Osteoblast (primary cell): ENCODE results near the gene CMC4. TPM values are rescaled to one million over a fixed set of nuclear protein-coding genes. Genes with fewer than 3 reads are reported as not detected.

ENCODE experiments used
- DNase-seq: peaks from one replicate; pipeline ENCODE4 v3.0.0; 2011; ENCODE audit warnings: low spot score, mixed read lengths; ENCODE audit not compliant: insufficient read length; ENCODE audit errors: missing footprints
- H2AFZ ChIP-seq: 2 replicates; pipeline ENCODE4 v1.6.0; 2011; ENCODE audit warnings: mild to moderate bottlenecking, low read length
- H3K27ac ChIP-seq: 2 replicates; pipeline ENCODE4 v1.5.1; 2011; ENCODE audit warnings: mild to moderate bottlenecking, low read depth, low read length, moderate library complexity
- H3K27me3 ChIP-seq: 2 replicates; pipeline ENCODE4 v1.6.0; 2012; ENCODE audit warnings: mild to moderate bottlenecking, control low read depth, inconsistent platforms, low read length, moderate library complexity; ENCODE audit not compliant: insufficient read depth
- H3K36me3 ChIP-seq: 2 replicates; pipeline ENCODE4 v1.5.1; 2011; ENCODE audit warnings: mild to moderate bottlenecking, low read length, control low read depth, moderate library complexity; ENCODE audit not compliant: insufficient read depth
- H3K4me1 ChIP-seq: 2 replicates; pipeline ENCODE4 v1.5.1; 2011; ENCODE audit warnings: mild to moderate bottlenecking, low read length, control low read depth, moderate library complexity; ENCODE audit not compliant: insufficient read depth
- H3K4me2 ChIP-seq: 2 replicates; pipeline ENCODE4 v1.6.0; 2011; ENCODE audit warnings: mild to moderate bottlenecking, low read length; ENCODE audit not compliant: insufficient read depth
- H3K4me3 ChIP-seq: fragments of 200-600 bp; sonication (generic); 3 replicates; pipeline ENCODE4 v1.5.1; 2012; ENCODE audit warnings: mild to moderate bottlenecking, low read length, inconsistent platforms; ENCODE audit not compliant: insufficient read depth
- H3K79me2 ChIP-seq: 2 replicates; pipeline ENCODE4 v1.6.0; 2012; ENCODE audit warnings: mild to moderate bottlenecking, low read length, control low read depth, inconsistent platforms; ENCODE audit not compliant: insufficient read depth
- H3K9me3 ChIP-seq: 2 replicates; pipeline ENCODE4 v1.5.1; 2011; ENCODE audit warnings: low read depth, low read length, control low read depth
- H4K20me1 ChIP-seq: 2 replicates; pipeline ENCODE4 v1.6.0; 2012; ENCODE audit warnings: mild to moderate bottlenecking, low read length, control low read depth; ENCODE audit not compliant: insufficient read depth
- CTCF ChIP-seq: IDR thresholded peaks from 2 replicates; pipeline ENCODE4 v1.5.1; 2011; ENCODE audit warnings: mild to moderate bottlenecking, low read depth, low read length, moderate library complexity; ENCODE audit errors: extremely low read depth
- total RNA-seq: library from RNA; depleted of rRNA; stranded (reverse); fragments of >200 nt; gene quantifications from 2 replicates; pipeline ENCODE4 v1.2.3, GENCODE V29; 2012

Gene CMC4
- total RNA-seq, 1 donor, result 17.0 TPM

- Histone ChIP-seq H3K9me3 (no peaks in the 10 kb centered on the region), H3K79me2 (peaks cover 19% of the 10 kb centered on the region), H4K20me1 (no peaks in the 10 kb centered on the region), H3K27ac (peak overlapping the region; percentile 94), H3K4me1 (peaks cover 8% of the 10 kb centered on the region), H3K27me3 (no peaks in the 10 kb centered on the region), H2AFZ (no peak overlapping the region), H3K36me3 (no peaks in the 10 kb centered on the region), H3K4me2 (peak overlapping the region; percentile 85), H3K4me3 (peak overlapping the region; percentile 21)
- no peak for DNase-seq
- no peak for TF ChIP-seq CTCF
Observed at GRCh38 chrX:155028129-155028528, 42.8 kb downstream of the CMC4 start.

GRCh38 chrX:155027509-155028066 lies 43.3 kb downstream of the CMC4 start:
- H3K27me3 ChIP-seq, result no peaks in the 10 kb centered on the region
- H2AFZ ChIP-seq, result peak overlapping the region; percentile 14
- no peak for TF ChIP-seq CTCF
- H3K79me2 ChIP-seq, result peaks cover 19% of the 10 kb centered on the region
- no peaks in the 10 kb centered on the region for H4K20me1 ChIP-seq
- H3K4me1 ChIP-seq, result peaks cover 8% of the 10 kb centered on the region
- no peaks in the 10 kb centered on the region for H3K36me3 ChIP-seq
- DNase-seq, result no peak
- H3K4me2 ChIP-seq, result peak overlapping the region; percentile 85
- H3K27ac ChIP-seq, result peak overlapping the region; percentile 94
- H3K9me3 ChIP-seq, result no peaks in the 10 kb centered on the region
- H3K4me3 ChIP-seq, result peak overlapping the region; percentile 76

GRCh38 chrX:155026727-155027508 lies 44.0 kb downstream of the CMC4 start, which contains the start of gene FUNDC2:
FUNDC2 (plus strand) TSS chrX:155026844; CDS start chrX:155026939, 95 bp downstream.
- Histone ChIP-seq H3K4me1 (peaks cover 8% of the 10 kb centered on the region), H3K4me3 (peak within 1 kb of the TSS; percentile 76), H4K20me1 (no peaks in the 10 kb centered on the region), H3K4me2 (peak within 1 kb of the TSS; percentile 85), H3K27ac (peak within 1 kb of the TSS; percentile 94), H2AFZ (peak within 1 kb of the TSS; percentile 14), H3K27me3 (no peaks in the 10 kb centered on the region), H3K9me3 (no peaks in the 10 kb centered on the region), H3K79me2 (peaks cover 19% of the 10 kb centered on the region), H3K36me3 (no peaks in the 10 kb centered on the region)
- DNase-seq, result peak; percentile 90
- no peak for TF ChIP-seq CTCF

GRCh38 chrX:155026420-155026726 lies 44.6 kb downstream of the CMC4 start:
- Histone ChIP-seq H3K4me2 (peak overlapping the region; percentile 43), H3K27me3 (no peaks in the 10 kb centered on the region), H3K36me3 (no peaks in the 10 kb centered on the region), H3K9me3 (no peaks in the 10 kb centered on the region), H3K79me2 (peaks cover 15% of the 10 kb centered on the region), H3K4me1 (peaks cover 8% of the 10 kb centered on the region), H4K20me1 (no peaks in the 10 kb centered on the region), H3K4me3 (peak overlapping the region; percentile 76), H3K27ac (peak overlapping the region; percentile 58), H2AFZ (no peak overlapping the region)
- DNase-seq, result no peak
- TF ChIP-seq CTCF, result no peak
